Measurements from ENCODE around the gene CITED2.

GRCh38 chr6:139395891-139396301 is 21.4 kb upstream of the CITED2 start:
- TF ChIP-seq POLR2A (IDR thresholded peaks at IDR 0.05): no peak
- TF ChIP-seq, protein P1, sequence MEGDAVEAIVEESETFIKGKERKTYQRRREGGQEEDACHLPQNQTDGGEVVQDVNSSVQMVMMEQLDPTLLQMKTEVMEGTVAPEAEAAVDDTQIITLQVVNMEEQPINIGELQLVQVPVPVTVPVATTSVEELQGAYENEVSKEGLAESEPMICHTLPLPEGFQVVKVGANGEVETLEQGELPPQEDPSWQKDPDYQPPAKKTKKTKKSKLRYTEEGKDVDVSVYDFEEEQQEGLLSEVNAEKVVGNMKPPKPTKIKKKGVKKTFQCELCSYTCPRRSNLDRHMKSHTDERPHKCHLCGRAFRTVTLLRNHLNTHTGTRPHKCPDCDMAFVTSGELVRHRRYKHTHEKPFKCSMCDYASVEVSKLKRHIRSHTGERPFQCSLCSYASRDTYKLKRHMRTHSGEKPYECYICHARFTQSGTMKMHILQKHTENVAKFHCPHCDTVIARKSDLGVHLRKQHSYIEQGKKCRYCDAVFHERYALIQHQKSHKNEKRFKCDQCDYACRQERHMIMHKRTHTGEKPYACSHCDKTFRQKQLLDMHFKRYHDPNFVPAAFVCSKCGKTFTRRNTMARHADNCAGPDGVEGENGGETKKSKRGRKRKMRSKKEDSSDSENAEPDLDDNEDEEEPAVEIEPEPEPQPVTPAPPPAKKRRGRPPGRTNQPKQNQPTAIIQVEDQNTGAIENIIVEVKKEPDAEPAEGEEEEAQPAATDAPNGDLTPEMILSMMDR (IDR thresholded peaks at IDR 0.05): no peak
- no peak for TF ChIP-seq EP300 (IDR thresholded peaks at IDR 0.05)
